GM23338 (cell line): ENCODE results near the gene UBTD1. TPM values are rescaled to one million over a fixed set of nuclear protein-coding genes. Genes with fewer than 3 reads are reported as not detected.

Experiments used
- ATAC-seq: fragments of 200-7000 bp; cut with Tn5 transposase; 3 replicates; pipeline ENCODE4 v1.9.1; 2020
- DNase-seq: peaks from one replicate; pipeline ENCODE4 v3.0.0-alpha.2; 2015; ENCODE audit warnings: low spot score
- H2AFZ ChIP-seq: fragments of 200-600 bp; sonication (generic); 2 replicates; pipeline ENCODE4 v1.8.0; 2016; ENCODE audit warnings: antibody characterized with exemption, mild to moderate bottlenecking, moderate library complexity
- H3F3A ChIP-seq: fragments of 200-600 bp; sonication (generic); replicated peaks from 2 replicates; pipeline ENCODE4 v1.8.0; 2017; ENCODE audit warnings: antibody characterized with exemption, mixed run types, low read depth
- H3K27ac ChIP-seq: fragments of 200-600 bp; sonication (generic); 2 replicates; pipeline ENCODE4 v1.6.1; 2016; ENCODE audit warnings: low read depth
- H3K27me3 ChIP-seq: fragments of 200-600 bp; sonication (generic); 2 replicates; pipeline ENCODE4 v1.8.0; 2016; ENCODE audit warnings: mild to moderate bottlenecking, mixed run types, moderate library complexity; ENCODE audit not compliant: insufficient read depth
- H3K36me3 ChIP-seq: fragments of 200-600 bp; sonication (generic); 2 replicates; pipeline ENCODE4 v1.8.0; 2016; ENCODE audit warnings: mild to moderate bottlenecking; ENCODE audit not compliant: insufficient read depth
- H3K4me1 ChIP-seq: fragments of 200-600 bp; sonication (generic); 2 replicates; pipeline ENCODE4 v1.8.0; 2016; ENCODE audit warnings: mild to moderate bottlenecking, moderate library complexity; ENCODE audit not compliant: insufficient read depth
- H3K4me2 ChIP-seq: fragments of 200-600 bp; sonication (generic); 2 replicates; pipeline ENCODE4 v1.7.1; 2017; ENCODE audit warnings: mixed run types
- H3K4me3 ChIP-seq: fragments of 200-600 bp; sonication (generic); 2 replicates; pipeline ENCODE4 v1.6.1; 2016; ENCODE audit warnings: mixed run types
- H3K79me2 ChIP-seq: fragments of 200-600 bp; sonication (generic); replicated peaks from 2 replicates; pipeline ENCODE4 v1.8.0; 2017; ENCODE audit warnings: mild to moderate bottlenecking; ENCODE audit not compliant: insufficient read depth
- H3K9me2 ChIP-seq: fragments of 200-600 bp; sonication (generic); 2 replicates; pipeline ENCODE4 v1.8.0; 2017; ENCODE audit not compliant: insufficient read depth
- H4K20me1 ChIP-seq: fragments of 200-600 bp; sonication (generic); replicated peaks from 2 replicates; pipeline ENCODE4 v1.8.0; 2017; ENCODE audit warnings: mild to moderate bottlenecking; ENCODE audit not compliant: insufficient read depth
- H3K27ac Mint-ChIP-seq: 2 replicates; pipeline ENCODE4 v1.8.0; 2020; ENCODE audit warnings: inconsistent platforms, mild to moderate bottlenecking, moderate library complexity, mixed read lengths
- H3K27me3 Mint-ChIP-seq: 3 replicates; pipeline ENCODE4 v1.8.0; 2022; ENCODE audit warnings: low read depth, mild to moderate bottlenecking, moderate library complexity, mixed read lengths, inconsistent platforms; ENCODE audit not compliant: insufficient read depth, poor library complexity
- H3K36me3 Mint-ChIP-seq: 3 replicates; pipeline ENCODE4 v1.8.0; 2021; ENCODE audit warnings: low read depth, mild to moderate bottlenecking, inconsistent platforms, moderate library complexity, mixed read lengths
- H3K4me1 Mint-ChIP-seq: 3 replicates; pipeline ENCODE4 v1.8.0; 2020; ENCODE audit warnings: mild to moderate bottlenecking, inconsistent platforms, mixed read lengths
- H3K4me3 Mint-ChIP-seq: 3 replicates; pipeline ENCODE4 v1.8.0; 2021; ENCODE audit warnings: moderate library complexity, mild to moderate bottlenecking, inconsistent platforms, mixed read lengths
- H3K9me3 Mint-ChIP-seq: 3 replicates; pipeline ENCODE4 v1.8.0; 2020; ENCODE audit warnings: moderate library complexity, mild to moderate bottlenecking, inconsistent platforms, mixed read lengths
- CREB1 ChIP-seq: fragments of 250-450 bp; sonication (Bioruptor Pico); IDR thresholded peaks from 2 replicates; pipeline ENCODE4 v1.5.0; 2020; ENCODE audit warnings: low read depth, mild to moderate bottlenecking, moderate library complexity
- CTCF ChIP-seq, 2 experiments: fragments of 200-600 bp in 1 of 2; sonication (generic) in 1 of 2; conservative IDR thresholded peaks; 2 replicates each; pipeline versions ENCODE4 v1.5.1 to v1.6.1; 2016 to 2017; ENCODE audit warnings: antibody characterized with exemption in 2 of 2, low read depth in 2 of 2, mild to moderate bottlenecking in 2 of 2, moderate library complexity in 1 of 2
- ETS1 ChIP-seq: IDR thresholded peaks from 2 replicates; pipeline ENCODE4 v1.6.1; 2016; ENCODE audit warnings: antibody characterized with exemption
- EZH2 ChIP-seq: fragments of 200-600 bp; sonication (generic); IDR thresholded peaks from one replicate; pipeline ENCODE4 v1.8.0; 2017; ENCODE audit warnings: antibody characterized with exemption, mild to moderate bottlenecking, low read depth; ENCODE audit not compliant: unreplicated experiment
- EZH2phosphoT487 ChIP-seq: fragments of 200-600 bp; sonication (generic); IDR thresholded peaks from one replicate; pipeline ENCODE4 v1.8.1; 2018; ENCODE audit warnings: antibody characterized with exemption; ENCODE audit not compliant: unreplicated experiment
- JUNB ChIP-seq: IDR thresholded peaks from one replicate; pipeline ENCODE4 v1.6.1; 2016; ENCODE audit warnings: antibody characterized with exemption; ENCODE audit not compliant: unreplicated experiment
- NANOG ChIP-seq: IDR thresholded peaks from 2 replicates; pipeline ENCODE4 v1.6.1; 2016; ENCODE audit warnings: antibody characterized with exemption, borderline replicate concordance
- POLR2AphosphoS5 ChIP-seq: IDR thresholded peaks from 2 replicates; pipeline ENCODE4 v1.6.1; 2016; ENCODE audit warnings: antibody characterized with exemption, low read depth
- REST ChIP-seq: IDR thresholded peaks from one replicate; pipeline ENCODE4 v1.6.1; 2018; ENCODE audit warnings: antibody characterized with exemption; ENCODE audit not compliant: unreplicated experiment
- STAT1 ChIP-seq: IDR thresholded peaks from one replicate; pipeline ENCODE4 v1.6.1; 2016; ENCODE audit warnings: antibody characterized with exemption; ENCODE audit not compliant: unreplicated experiment
- ZNF114 ChIP-seq: fragments of 250-450 bp; sonication (Bioruptor Pico); IDR thresholded peaks from 2 replicates; pipeline ENCODE4 v1.5.0; 2020; ENCODE audit warnings: mild to moderate bottlenecking, moderate library complexity
- ZNF331 ChIP-seq: fragments of 250-450 bp; sonication (Bioruptor Pico); IDR thresholded peaks from 2 replicates; pipeline ENCODE4 v1.5.0; 2020; ENCODE audit warnings: low read depth, mild to moderate bottlenecking, moderate library complexity
- polyA plus RNA-seq: library from polyadenylated mRNA; unstranded; fragments of >200 nt; fragmentation: Nextera tagmentation; extraction: Ambion mirVana; gene quantifications from 2 replicates; pipeline ENCODE4 v1.2.1, GENCODE V29; 2016
- total RNA-seq: library from RNA; depleted of rRNA; stranded (reverse); fragments of >200 nt; shearing (Covaris generic); gene quantifications from 2 replicates; pipeline ENCODE4 v1.2.3, GENCODE V29; 2014
- TF ChIP-seq, protein P1 (sequence below): fragments of 250-450 bp; sonication (Bioruptor Pico); IDR thresholded peaks from 2 replicates; pipeline ENCODE4 v1.5.0; 2020; ENCODE audit warnings: mild to moderate bottlenecking, moderate library complexity

UBTD1 gene
- total and polyA plus RNA-seq, 2 experiments from 2014 or later = 17.3 to 29.0 TPM

- Mint-ChIP-seq H3K4me3 (no peak overlapping the region), H3K27ac (0 out of 2 replicates have a peak overlapping the region, but pooled peaks have one; percentile 2), H3K36me3 (no peaks in the 10 kb centered on the region), H3K9me3 (no peaks in the 10 kb centered on the region), H3K4me1 (peaks cover 26% of the 10 kb centered on the region), H3K27me3 (peaks cover 9% of the 10 kb centered on the region)
- H3K27me3 ChIP-seq = no peaks in the 10 kb centered on the region
- H3F3A ChIP-seq = no peaks in the 10 kb centered on the region
- H3K4me3 ChIP-seq = no peak overlapping the region
- no peak overlapping the region for H2AFZ ChIP-seq
- H3K79me2 ChIP-seq = peaks cover 59% of the 10 kb centered on the region
- H3K9me2 ChIP-seq = no peaks in the 10 kb centered on the region
- DNase-seq (no peak), ATAC-seq (no peak)
- TF ChIP-seq JUNB (no peak), CREB1 (CRISPR knock-in tag) (no peak), STAT1 (no peak), EZH2 (no peak), EZH2phosphoT487 (no peak), ETS1 (no peak), POLR2AphosphoS5 (no peak), ZNF114 (CRISPR knock-in tag) (no peak), ZNF331 (no peak), CTCF (conservative IDR thresholded peaks at IDR 0.05; ENCODE audit: low read depth in 2 of 2) (no peak), REST (no peak), NANOG (no peak)
- TF ChIP-seq, protein P1, sequence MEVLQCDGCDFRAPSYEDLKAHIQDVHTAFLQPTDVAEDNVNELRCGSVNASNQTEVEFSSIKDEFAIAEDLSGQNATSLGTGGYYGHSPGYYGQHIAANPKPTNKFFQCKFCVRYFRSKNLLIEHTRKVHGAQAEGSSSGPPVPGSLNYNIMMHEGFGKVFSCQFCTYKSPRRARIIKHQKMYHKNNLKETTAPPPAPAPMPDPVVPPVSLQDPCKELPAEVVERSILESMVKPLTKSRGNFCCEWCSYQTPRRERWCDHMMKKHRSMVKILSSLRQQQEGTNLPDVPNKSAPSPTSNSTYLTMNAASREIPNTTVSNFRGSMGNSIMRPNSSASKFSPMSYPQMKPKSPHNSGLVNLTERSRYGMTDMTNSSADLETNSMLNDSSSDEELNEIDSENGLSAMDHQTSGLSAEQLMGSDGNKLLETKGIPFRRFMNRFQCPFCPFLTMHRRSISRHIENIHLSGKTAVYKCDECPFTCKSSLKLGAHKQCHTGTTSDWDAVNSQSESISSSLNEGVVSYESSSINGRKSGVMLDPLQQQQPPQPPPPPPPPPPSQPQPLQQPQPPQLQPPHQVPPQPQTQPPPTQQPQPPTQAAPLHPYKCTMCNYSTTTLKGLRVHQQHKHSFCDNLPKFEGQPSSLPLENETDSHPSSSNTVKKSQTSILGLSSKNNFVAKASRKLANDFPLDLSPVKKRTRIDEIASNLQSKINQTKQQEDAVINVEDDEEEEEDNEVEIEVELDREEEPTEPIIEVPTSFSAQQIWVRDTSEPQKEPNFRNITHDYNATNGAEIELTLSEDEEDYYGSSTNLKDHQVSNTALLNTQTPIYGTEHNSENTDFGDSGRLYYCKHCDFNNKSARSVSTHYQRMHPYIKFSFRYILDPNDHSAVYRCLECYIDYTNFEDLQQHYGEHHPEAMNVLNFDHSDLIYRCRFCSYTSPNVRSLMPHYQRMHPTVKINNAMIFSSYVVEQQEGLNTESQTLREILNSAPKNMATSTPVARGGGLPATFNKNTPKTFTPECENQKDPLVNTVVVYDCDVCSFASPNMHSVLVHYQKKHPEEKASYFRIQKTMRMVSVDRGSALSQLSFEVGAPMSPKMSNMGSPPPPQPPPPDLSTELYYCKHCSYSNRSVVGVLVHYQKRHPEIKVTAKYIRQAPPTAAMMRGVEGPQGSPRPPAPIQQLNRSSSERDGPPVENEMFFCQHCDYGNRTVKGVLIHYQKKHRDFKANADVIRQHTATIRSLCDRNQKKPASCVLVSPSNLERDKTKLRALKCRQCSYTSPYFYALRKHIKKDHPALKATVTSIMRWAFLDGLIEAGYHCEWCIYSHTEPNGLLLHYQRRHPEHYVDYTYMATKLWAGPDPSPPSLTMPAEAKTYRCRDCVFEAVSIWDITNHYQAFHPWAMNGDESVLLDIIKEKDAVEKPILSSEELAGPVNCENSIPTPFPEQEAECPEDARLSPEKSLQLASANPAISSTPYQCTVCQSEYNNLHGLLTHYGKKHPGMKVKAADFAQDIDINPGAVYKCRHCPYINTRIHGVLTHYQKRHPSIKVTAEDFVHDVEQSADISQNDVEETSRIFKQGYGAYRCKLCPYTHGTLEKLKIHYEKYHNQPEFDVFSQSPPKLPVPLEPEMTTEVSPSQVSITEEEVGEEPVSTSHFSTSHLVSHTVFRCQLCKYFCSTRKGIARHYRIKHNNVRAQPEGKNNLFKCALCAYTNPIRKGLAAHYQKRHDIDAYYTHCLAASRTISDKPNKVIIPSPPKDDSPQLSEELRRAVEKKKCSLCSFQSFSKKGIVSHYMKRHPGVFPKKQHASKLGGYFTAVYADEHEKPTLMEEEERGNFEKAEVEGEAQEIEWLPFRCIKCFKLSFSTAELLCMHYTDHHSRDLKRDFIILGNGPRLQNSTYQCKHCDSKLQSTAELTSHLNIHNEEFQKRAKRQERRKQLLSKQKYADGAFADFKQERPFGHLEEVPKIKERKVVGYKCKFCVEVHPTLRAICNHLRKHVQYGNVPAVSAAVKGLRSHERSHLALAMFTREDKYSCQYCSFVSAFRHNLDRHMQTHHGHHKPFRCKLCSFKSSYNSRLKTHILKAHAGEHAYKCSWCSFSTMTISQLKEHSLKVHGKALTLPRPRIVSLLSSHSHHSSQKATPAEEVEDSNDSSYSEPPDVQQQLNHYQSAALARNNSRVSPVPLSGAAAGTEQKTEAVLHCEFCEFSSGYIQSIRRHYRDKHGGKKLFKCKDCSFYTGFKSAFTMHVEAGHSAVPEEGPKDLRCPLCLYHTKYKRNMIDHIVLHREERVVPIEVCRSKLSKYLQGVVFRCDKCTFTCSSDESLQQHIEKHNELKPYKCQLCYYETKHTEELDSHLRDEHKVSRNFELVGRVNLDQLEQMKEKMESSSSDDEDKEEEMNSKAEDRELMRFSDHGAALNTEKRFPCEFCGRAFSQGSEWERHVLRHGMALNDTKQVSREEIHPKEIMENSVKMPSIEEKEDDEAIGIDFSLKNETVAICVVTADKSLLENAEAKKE (CRISPR knock-in tag) = no peak
- H4K20me1 ChIP-seq = peaks cover 32% of the 10 kb centered on the region
- no peak overlapping the region for H3K4me2 ChIP-seq
- no peaks in the 10 kb centered on the region for H3K36me3 ChIP-seq
- peaks cover 18% of the 10 kb centered on the region; the same call in 1 of the 2 replicates for H3K4me1 ChIP-seq
- no peak overlapping the region for H3K27ac ChIP-seq
These were observed 15.6 kb downstream of the UBTD1 start for GRCh38 chr10:97514344-97514743.
